Panc1 (cell line): ENCODE data around the gene CDKN2AIP. TPM values are rescaled to one million over a fixed set of nuclear protein-coding genes. Genes with fewer than 3 reads are reported as not detected.

Experiments used
- ATAC-seq: fragments of 200-7000 bp; cut with Tn5 transposase; 2 replicates; pipeline ENCODE4 v1.9.1; 2020; ENCODE audit warnings: mild to moderate bottlenecking, moderate library complexity
- BruUV-seq: library from RNA; stranded (reverse); fragments of 400-500 nt; replicated peaks from 2 replicates; lab custom pipeline; 2021; lab: Mats Ljungman, UMichigan
- CTCF ChIA-PET: fragments of 300-600 bp; sonication (Branson Sonifier 250); formaldehyde crosslinking; loops from one replicate; lab custom pipeline; 2022; ENCODE audit warnings: antibody characterized with exemption; lab: Charles Lee
- POLR2A ChIA-PET: fragments of 300-600 bp; sonication (Branson Sonifier 250); formaldehyde crosslinking; loops from one replicate; lab custom pipeline; 2022; ENCODE audit warnings: antibody characterized with exemption; lab: Charles Lee
- DNase-seq: peaks from one replicate; pipeline ENCODE4 v3.0.0-alpha.2; 2010; ENCODE audit warnings: low read depth, low spot score
- H3K27ac ChIP-seq: 2 replicates; pipeline ENCODE4 v1.5.1; 2011; ENCODE audit warnings: mild to moderate bottlenecking, low read length, inconsistent platforms
- H3K27me3 ChIP-seq: fragments of 200-500 bp; sonication (Bioruptor generic); 2 replicates; pipeline ENCODE4 v1.6.0; 2014; ENCODE audit warnings: low read length, inconsistent platforms; ENCODE audit not compliant: control insufficient read depth, insufficient read depth
- H3K36me3 ChIP-seq: fragments of 200-500 bp; sonication (Bioruptor generic); 2 replicates; pipeline ENCODE4 v1.5.1; 2014; ENCODE audit warnings: inconsistent platforms, mild to moderate bottlenecking, low read length, moderate library complexity; ENCODE audit not compliant: control insufficient read depth, insufficient read depth
- H3K4me1 ChIP-seq: 2 replicates; pipeline ENCODE4 v1.5.1; 2011; ENCODE audit warnings: inconsistent platforms, mild to moderate bottlenecking, low read length, moderate library complexity; ENCODE audit not compliant: control insufficient read depth, insufficient read depth
- H3K4me3 ChIP-seq, 2 experiments: 2 replicates each; pipeline ENCODE4 v1.5.1; 2011 to 2012; ENCODE audit warnings: low read depth in 2 of 2, low read length in 2 of 2, mild to moderate bottlenecking in 2 of 2, inconsistent platforms in 1 of 2, moderate library complexity in 1 of 2
- H3K9me3 ChIP-seq: fragments of 200-500 bp; sonication (Bioruptor generic); 2 replicates; pipeline ENCODE4 v1.5.1; 2014; ENCODE audit warnings: low read depth, mild to moderate bottlenecking, inconsistent platforms, low read length, moderate library complexity; ENCODE audit not compliant: control insufficient read depth, insufficient read depth
- CTCF ChIP-seq: fragments of 450-650 bp; IDR thresholded peaks from 2 replicates; pipeline ENCODE4 v1.5.1; 2017; ENCODE audit warnings: mild to moderate bottlenecking
- POLR2AphosphoS5 ChIP-seq: IDR thresholded peaks from 2 replicates; pipeline ENCODE4 v1.6.1; 2012; ENCODE audit warnings: mild to moderate bottlenecking, low read depth, low read length, moderate library complexity
- REST ChIP-seq, 2 experiments: IDR thresholded peaks; 2 replicates each; pipeline ENCODE4 v1.6.1; 2011 to 2012; ENCODE audit warnings: low read depth in 2 of 2, control low read depth in 1 of 2, low read length in 1 of 2, mild to moderate bottlenecking in 1 of 2, moderate library complexity in 1 of 2; ENCODE audit not compliant: insufficient read depth in 1 of 2
- SIN3A ChIP-seq: IDR thresholded peaks from 2 replicates; pipeline ENCODE4 v1.6.1; 2012; ENCODE audit warnings: low read depth, mild to moderate bottlenecking, low read length, moderate library complexity, borderline replicate concordance; ENCODE audit not compliant: insufficient read depth
- TCF7L2 ChIP-seq: IDR thresholded peaks from 2 replicates; pipeline ENCODE4 v1.6.1; 2011; ENCODE audit warnings: mild to moderate bottlenecking, low read depth, low read length, inconsistent platforms
- in situ Hi-C: cut with HindIII; loops from 2 replicates; pipeline ENCODE4 v1.10.0; 2016; ENCODE audit warnings: low sequenced_read_pairs, low pct_unique_long_range_greater_than_20kb
- intact Hi-C: fragments of 100-400 bp; cut with micrococcal nuclease; formaldehyde crosslinking; loops from one replicate; pipeline ENCODE4 v1.10.0; 2022; ENCODE audit not compliant: unreplicated experiment
- total RNA-seq: library from RNA; stranded (reverse); gene quantifications from one replicate; pipeline ENCODE4 v1.2.1, GENCODE V29; 2021; ENCODE audit not compliant: unreplicated experiment

Gene CDKN2AIP
- total RNA-seq, 1 experiment from 2014 or later = 21.1 TPM

GRCh38 chr4:183441276-183441675 is 3.2 kb upstream of the CDKN2AIP start:
- no peak overlapping the region for H3K4me3 ChIP-seq
- in situ Hi-C loops = no loop called here
- ChIA-PET CTCF (no interaction called here), POLR2A (no interaction called here)
- no peak for DNase-seq
- peaks cover 37% of the 10 kb centered on the region for H3K4me1 ChIP-seq
- H3K36me3 ChIP-seq = peaks cover 9% of the 10 kb centered on the region
- no TSS peak for BruUV-seq
- H3K27me3 ChIP-seq = no peaks in the 10 kb centered on the region
- peak overlapping the region; percentile 98 for H3K27ac ChIP-seq
- ATAC-seq = no peak
- intact Hi-C loops = no loop called here
- H3K9me3 ChIP-seq = no peaks in the 10 kb centered on the region
- TF ChIP-seq POLR2AphosphoS5 (no peak), TCF7L2 (no peak), REST (IDR thresholded peaks at IDR 0.05; ENCODE audit: insufficient read depth in 1 of 2, low read depth in 2 of 2, low read length in 1 of 2) (no peak), CTCF (no peak), SIN3A (no peak)

- peaks cover 46% of the 10 kb centered on the region for H3K4me1 ChIP-seq
- H3K27me3 ChIP-seq = no peaks in the 10 kb centered on the region
- POLR2A ChIA-PET = interaction anchor here (0.7 kb wide), 1 partner anchor 9 kb away, joined by 3 read pairs; no protein-coding TSS in a partner anchor
- in situ Hi-C loops (no loop called here), intact Hi-C loops (no loop called here)
- TF ChIP-seq SIN3A (no peak), REST (IDR thresholded peaks at IDR 0.05; ENCODE audit: insufficient read depth in 1 of 2, low read depth in 2 of 2, low read length in 1 of 2) (no peak), POLR2AphosphoS5 (no peak), CTCF (no peak), TCF7L2 (no peak)
- ATAC-seq = no peak; the same call in 1 of the 2 replicates
- H3K9me3 ChIP-seq = no peaks in the 10 kb centered on the region
- no TSS peak for BruUV-seq
- DNase-seq = no peak
- H3K27ac ChIP-seq = peak overlapping the region; percentile 98
- peaks cover 29% of the 10 kb centered on the region for H3K36me3 ChIP-seq
- peak overlapping the region; percentile 78 to 86 for H3K4me3 ChIP-seq
- CTCF ChIA-PET = no interaction called here
These were observed 702 bp upstream of the CDKN2AIP start for GRCh38 chr4:183443655-183444213.
